Caco-2 (cell line): Measurements from ENCODE around the gene GRB10. TPM values are rescaled to one million over a fixed set of nuclear protein-coding genes. Genes with fewer than 3 reads are reported as not detected.

ENCODE experiments used
- BruUV-seq: library from RNA; stranded (reverse); fragments of 400-500 nt; replicated peaks from 2 replicates; lab custom pipeline; 2021; lab: Mats Ljungman, UMichigan
- CTCF ChIA-PET: fragments of 300-600 bp; sonication (Branson Sonifier 250); formaldehyde crosslinking; loops from one replicate; lab custom pipeline; 2022; ENCODE audit warnings: antibody characterized with exemption; lab: Charles Lee
- POLR2A ChIA-PET: fragments of 300-600 bp; sonication (Branson Sonifier 250); formaldehyde crosslinking; loops from one replicate; lab custom pipeline; 2022; ENCODE audit warnings: antibody characterized with exemption; lab: Charles Lee
- DNase-seq, 2 experiments: peaks; one replicate each; pipeline versions ENCODE4 v3.0.0 to v3.0.0-alpha.2; 2020 to 2022
- H3K27me3 ChIP-seq: replicated peaks from 2 replicates; pipeline ENCODE4 v1.6.0; 2011; ENCODE audit warnings: low read length; ENCODE audit not compliant: control insufficient read depth, insufficient read depth
- H3K36me3 ChIP-seq: 2 replicates; pipeline ENCODE4 v1.5.1; 2011; ENCODE audit warnings: low read length; ENCODE audit not compliant: control insufficient read depth, insufficient read depth
- H3K4me1 ChIP-seq: fragments of 250-450 bp; sonication (Bioruptor Pico); 2 replicates; pipeline ENCODE4 v1.5.1; 2020; ENCODE audit warnings: mild to moderate bottlenecking
- H3K4me3 ChIP-seq: 2 replicates; pipeline ENCODE4 v1.5.1; 2011; ENCODE audit warnings: low read depth, mild to moderate bottlenecking, control low read depth, low read length
- H3K9me3 ChIP-seq: fragments of 250-450 bp; sonication (Bioruptor Pico); 2 replicates; pipeline ENCODE4 v1.5.1; 2020; ENCODE audit warnings: mild to moderate bottlenecking, moderate library complexity
- H3K27ac Mint-ChIP-seq: one replicate; pipeline ENCODE4 v1.8.0; 2022; ENCODE audit warnings: mixed read lengths; ENCODE audit not compliant: unreplicated experiment
- H3K27me3 Mint-ChIP-seq: one replicate; pipeline ENCODE4 v1.8.0; 2022; ENCODE audit warnings: mixed read lengths; ENCODE audit not compliant: insufficient read depth, unreplicated experiment
- H3K36me3 Mint-ChIP-seq: one replicate; pipeline ENCODE4 v1.8.0; 2022; ENCODE audit warnings: mild to moderate bottlenecking, mixed read lengths; ENCODE audit not compliant: insufficient read depth, unreplicated experiment
- H3K4me1 Mint-ChIP-seq: one replicate; pipeline ENCODE4 v1.8.0; 2022; ENCODE audit warnings: low read depth, mixed read lengths; ENCODE audit not compliant: unreplicated experiment
- H3K4me3 Mint-ChIP-seq: one replicate; pipeline ENCODE4 v1.8.0; 2022; ENCODE audit warnings: mild to moderate bottlenecking, moderate library complexity, mixed read lengths; ENCODE audit not compliant: unreplicated experiment
- H3K9me3 Mint-ChIP-seq: one replicate; pipeline ENCODE4 v1.8.0; 2022; ENCODE audit warnings: mixed read lengths; ENCODE audit not compliant: unreplicated experiment
- intact Hi-C: fragments of 100-400 bp; cut with micrococcal nuclease; formaldehyde crosslinking; loops from one replicate; pipeline ENCODE4 v1.10.0; 2022; ENCODE audit not compliant: unreplicated experiment
- total RNA-seq: library from RNA; stranded (reverse); gene quantifications from 2 replicates; pipeline ENCODE4 v1.2.3, GENCODE V29; 2022
- TF ChIP-seq, protein P1 (sequence below), 2 experiments: fragments of 200-600 bp in 1 of 2; IDR thresholded peaks; 1 replicate in 1 of 2; 2 replicates in 1 of 2; pipeline versions ENCODE4 v1.5.1 to v1.8.0; 2011 to 2022; ENCODE audit warnings: antibody characterized with exemption in 1 of 2, control low read depth in 1 of 2, inconsistent platforms in 1 of 2, low read depth in 1 of 2, low read length in 1 of 2, mild to moderate bottlenecking in 1 of 2, moderate library complexity in 1 of 2; ENCODE audit not compliant: insufficient read depth in 1 of 2, severe bottlenecking in 1 of 2, unreplicated experiment in 1 of 2

Gene GRB10
- total RNA-seq, 1 experiment from 2014 or later = 79.3 TPM

DNA sequence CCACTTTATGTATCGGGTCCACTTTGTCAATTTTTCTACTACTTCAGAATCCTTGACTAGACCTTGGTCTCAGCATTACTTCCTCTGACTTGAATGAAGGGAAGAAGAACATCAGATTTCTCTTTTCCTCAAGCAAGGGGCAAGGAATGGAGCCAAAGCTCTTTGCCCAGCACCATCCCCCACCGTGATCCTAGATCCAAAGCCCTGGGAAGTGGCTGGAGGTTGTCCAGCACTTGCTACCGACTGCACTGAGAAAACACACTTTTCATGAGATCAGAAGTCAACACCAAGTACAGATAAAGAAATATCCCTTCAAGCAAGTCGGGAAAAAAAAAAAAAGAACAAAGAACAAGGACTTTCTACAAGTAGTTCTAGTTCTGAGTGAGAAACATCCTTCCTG is 115.4 kb downstream of the GRB10 start:
- intact Hi-C loops = no loop called here
- H3K27me3 Mint-ChIP-seq = no peaks in the 10 kb centered on the region
- CTCF ChIA-PET = no interaction called here
- BruUV-seq = no TSS peak
- TF ChIP-seq, protein P1, sequence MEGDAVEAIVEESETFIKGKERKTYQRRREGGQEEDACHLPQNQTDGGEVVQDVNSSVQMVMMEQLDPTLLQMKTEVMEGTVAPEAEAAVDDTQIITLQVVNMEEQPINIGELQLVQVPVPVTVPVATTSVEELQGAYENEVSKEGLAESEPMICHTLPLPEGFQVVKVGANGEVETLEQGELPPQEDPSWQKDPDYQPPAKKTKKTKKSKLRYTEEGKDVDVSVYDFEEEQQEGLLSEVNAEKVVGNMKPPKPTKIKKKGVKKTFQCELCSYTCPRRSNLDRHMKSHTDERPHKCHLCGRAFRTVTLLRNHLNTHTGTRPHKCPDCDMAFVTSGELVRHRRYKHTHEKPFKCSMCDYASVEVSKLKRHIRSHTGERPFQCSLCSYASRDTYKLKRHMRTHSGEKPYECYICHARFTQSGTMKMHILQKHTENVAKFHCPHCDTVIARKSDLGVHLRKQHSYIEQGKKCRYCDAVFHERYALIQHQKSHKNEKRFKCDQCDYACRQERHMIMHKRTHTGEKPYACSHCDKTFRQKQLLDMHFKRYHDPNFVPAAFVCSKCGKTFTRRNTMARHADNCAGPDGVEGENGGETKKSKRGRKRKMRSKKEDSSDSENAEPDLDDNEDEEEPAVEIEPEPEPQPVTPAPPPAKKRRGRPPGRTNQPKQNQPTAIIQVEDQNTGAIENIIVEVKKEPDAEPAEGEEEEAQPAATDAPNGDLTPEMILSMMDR (IDR thresholded peaks at IDR 0.05; ENCODE audit: insufficient read depth in 1 of 2, low read depth in 1 of 2, low read length in 1 of 2, severe bottlenecking in 1 of 2, unreplicated experiment in 1 of 2) = no peak
- no peak overlapping the region for H3K4me3 Mint-ChIP-seq
- H3K9me3 Mint-ChIP-seq = no peaks in the 10 kb centered on the region
- H3K27ac Mint-ChIP-seq = no peak overlapping the region
- DNase-seq = no peak
- H3K4me3 ChIP-seq = no peak overlapping the region
- peaks cover 67% of the 10 kb centered on the region for H3K36me3 Mint-ChIP-seq
- H3K4me1 Mint-ChIP-seq = no peaks in the 10 kb centered on the region
- peaks cover 3% of the 10 kb centered on the region; the same call in 1 of the 2 replicates for H3K4me1 ChIP-seq
- H3K36me3 ChIP-seq = no peaks in the 10 kb centered on the region; the same call in none of the 2 replicates
- no peaks in the 10 kb centered on the region for H3K27me3 ChIP-seq
- H3K9me3 ChIP-seq = no peaks in the 10 kb centered on the region
- POLR2A ChIA-PET = interaction anchor here (0.6 kb wide), 1 partner anchor 26 kb away, joined by 3 read pairs; no protein-coding TSS in a partner anchor

DNA sequence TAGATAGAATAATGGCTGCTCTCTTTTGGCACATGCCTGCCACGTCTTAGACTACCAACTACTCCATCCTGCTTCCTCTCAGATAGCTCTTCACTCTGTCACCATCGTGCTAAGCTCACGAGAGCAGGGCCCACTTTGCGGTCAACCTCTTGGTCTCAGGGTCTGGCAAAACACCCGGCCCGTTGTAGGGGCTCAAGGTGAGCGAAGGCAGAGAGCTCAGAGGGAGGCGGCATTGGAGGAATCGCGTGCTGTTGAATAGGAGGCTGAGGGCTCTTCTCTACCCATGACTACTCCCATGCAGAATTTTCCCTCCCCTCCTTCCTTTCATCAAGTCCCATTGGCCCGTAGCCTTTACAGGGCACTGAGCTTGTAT is 116.6 kb downstream of the GRB10 start:
- intact Hi-C loops = no loop called here
- ChIA-PET POLR2A (no interaction called here), CTCF (no interaction called here)
- TF ChIP-seq, protein P1 (IDR thresholded peaks at IDR 0.05; ENCODE audit: insufficient read depth in 1 of 2, low read depth in 1 of 2, low read length in 1 of 2, severe bottlenecking in 1 of 2, unreplicated experiment in 1 of 2) = no peak
- peaks cover 3% of the 10 kb centered on the region; the same call in 1 of the 2 replicates for H3K4me1 ChIP-seq
- H3K9me3 ChIP-seq = no peaks in the 10 kb centered on the region
- H3K36me3 ChIP-seq = no peaks in the 10 kb centered on the region; the same call in none of the 2 replicates
- H3K27ac Mint-ChIP-seq = no peak overlapping the region
- no peak for DNase-seq
- H3K9me3 Mint-ChIP-seq = no peaks in the 10 kb centered on the region
- BruUV-seq = no TSS peak
- H3K4me3 ChIP-seq = no peak overlapping the region
- no peak overlapping the region for H3K4me3 Mint-ChIP-seq
- H3K36me3 Mint-ChIP-seq = peaks cover 66% of the 10 kb centered on the region
- H3K27me3 Mint-ChIP-seq = no peaks in the 10 kb centered on the region
- H3K27me3 ChIP-seq = no peaks in the 10 kb centered on the region
- H3K4me1 Mint-ChIP-seq = no peaks in the 10 kb centered on the region

DNA sequence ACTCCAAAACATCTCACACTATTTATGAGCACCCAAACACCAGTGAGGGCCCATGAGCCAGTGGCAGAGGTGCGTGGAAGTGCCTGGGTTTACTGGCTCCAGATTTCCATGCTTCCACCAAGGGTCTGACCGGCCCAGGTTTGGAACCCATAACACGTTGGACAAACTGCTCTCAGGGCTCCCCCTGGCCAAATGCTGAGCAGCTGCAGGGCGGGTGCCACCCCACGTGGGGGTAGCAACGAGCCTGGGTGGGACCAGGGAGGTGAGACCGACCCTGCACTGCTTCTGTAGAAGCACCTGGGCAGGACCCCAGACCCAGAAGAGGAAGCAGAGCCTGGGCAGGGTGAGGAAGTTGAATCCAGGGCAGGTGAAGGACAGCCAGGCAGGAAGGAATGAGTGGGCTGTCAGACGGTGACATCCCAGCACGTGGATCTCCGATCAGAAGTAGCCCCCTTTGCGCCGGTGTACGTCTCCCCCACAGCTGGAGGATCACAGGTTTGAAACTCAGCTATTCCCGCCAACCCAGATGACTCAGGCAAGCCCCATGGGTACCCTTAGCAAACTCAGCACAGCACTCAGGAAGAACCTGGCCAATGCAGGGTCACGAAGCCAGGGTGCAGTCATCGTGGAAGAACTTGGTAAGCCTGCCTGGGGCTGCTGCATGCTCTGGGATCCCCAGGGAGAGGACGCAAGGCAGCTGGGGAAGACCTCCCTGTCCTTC is 117.1 kb downstream of the GRB10 start:
- CTCF ChIA-PET = no interaction called here

More for the DNA sequence above, 117.1 kb downstream of the GRB10 start:
- Histone ChIP-seq H3K4me3 (no peak overlapping the region), H3K27me3 (no peaks in the 10 kb centered on the region), H3K9me3 (no peaks in the 10 kb centered on the region), H3K4me1 (peaks cover under 1% of the 10 kb centered on the region; the same call in 1 of the 2 replicates), H3K36me3 (no peaks in the 10 kb centered on the region; the same call in none of the 2 replicates)
- Mint-ChIP-seq H3K27ac (no peak overlapping the region), H3K27me3 (no peaks in the 10 kb centered on the region), H3K4me1 (no peaks in the 10 kb centered on the region), H3K36me3 (peaks cover 63% of the 10 kb centered on the region), H3K4me3 (no peak overlapping the region), H3K9me3 (no peaks in the 10 kb centered on the region)
- POLR2A ChIA-PET = no interaction called here
- no TSS peak for BruUV-seq
- no peak for DNase-seq
- intact Hi-C loops = no loop called here
- TF ChIP-seq, protein P1 (IDR thresholded peaks at IDR 0.05; ENCODE audit: insufficient read depth in 1 of 2, low read depth in 1 of 2, low read length in 1 of 2, severe bottlenecking in 1 of 2, unreplicated experiment in 1 of 2) = no peak
